Measurements from ENCODE around the gene TMEM269.

DNA sequence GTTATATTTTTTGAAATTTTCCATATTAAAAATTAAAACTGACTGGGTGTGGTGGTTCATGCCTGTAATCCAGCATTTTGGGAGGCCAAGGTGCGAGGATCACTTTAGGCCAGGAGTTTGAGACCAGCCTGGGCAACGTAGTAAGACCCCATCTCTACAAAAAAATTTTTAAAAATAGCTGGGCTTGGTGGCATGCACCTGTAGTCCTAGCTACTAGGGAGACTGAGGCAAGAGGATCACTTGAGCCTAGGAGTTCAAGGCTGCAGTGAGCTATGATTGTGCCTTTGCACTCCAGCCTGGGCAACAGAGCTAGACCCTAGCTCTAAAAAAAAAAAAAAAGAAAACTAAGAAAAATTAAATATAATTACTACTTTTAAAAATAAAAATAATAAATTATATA is 36.9 kb downstream of the TMEM269 start:
- TF ChIP-seq POLR2AphosphoS5 (IDR thresholded peaks at IDR 0.05) (no peak), CTCF (IDR thresholded peaks at IDR 0.05) (no peak), POLR2A (IDR thresholded peaks at IDR 0.05) (no peak)

Data from gastroesophageal sphincter (tissue), 3 donors.